CD4-positive, CD25-positive, alpha-beta regulatory T cell (primary cell): ENCODE results near the gene DEAF1. TPM values are rescaled to one million over a fixed set of nuclear protein-coding genes. Genes with fewer than 3 reads are reported as not detected.

ENCODE experiments used
- ATAC-seq, 2 donors: fragments of 150-1000 bp; cut with Tn5 transposase; one replicate each; pipeline ENCODE4 v1.10.0; 2021; ENCODE audit warnings: low read depth in 2 of 2, moderate number of reproducible peaks in 2 of 2, moderate library complexity in 1 of 2
- DNase-seq, 3 donors: peaks; one replicate each; pipeline versions ENCODE4 v3.0.0 to v3.0.0-alpha.2; 2012 to 2022; ENCODE audit warnings: mixed read lengths in 1 of 3
- H3K27ac ChIP-seq: one replicate; pipeline ENCODE4 v1.7.0; 2013; ENCODE audit warnings: mild to moderate bottlenecking, low read length; ENCODE audit not compliant: insufficient read depth, poor library complexity, severe bottlenecking
- H3K27me3 ChIP-seq: one replicate; pipeline ENCODE4 v1.7.0; 2013; ENCODE audit warnings: low read length; ENCODE audit not compliant: control insufficient read depth, insufficient read depth
- H3K36me3 ChIP-seq: one replicate; pipeline ENCODE4 v1.7.0; 2013; ENCODE audit warnings: mild to moderate bottlenecking, low read length, moderate library complexity; ENCODE audit not compliant: control insufficient read depth, insufficient read depth
- H3K4me1 ChIP-seq: 2 replicates; pipeline ENCODE4 v1.7.0; 2013; ENCODE audit warnings: mild to moderate bottlenecking, low read length; ENCODE audit not compliant: insufficient read depth, control insufficient read depth, poor library complexity, severe bottlenecking
- H3K4me3 ChIP-seq: one replicate; pipeline ENCODE4 v1.7.0; 2013; ENCODE audit warnings: low read depth, mild to moderate bottlenecking, low read length, moderate library complexity
- H3K9me3 ChIP-seq, 2 experiments: 1 replicate in 1 of 2; 2 replicates in 1 of 2; pipeline ENCODE4 v1.7.0; 2013; ENCODE audit warnings: low read length in 2 of 2, mild to moderate bottlenecking in 1 of 2, moderate library complexity in 1 of 2; ENCODE audit not compliant: control insufficient read depth in 2 of 2
- H3K27ac Mint-ChIP-seq, 3 donors: one replicate each; pipeline ENCODE4 v1.8.0; 2020 to 2022; ENCODE audit warnings: mild to moderate bottlenecking in 3 of 3, mixed read lengths in 3 of 3, moderate library complexity in 2 of 3
- H3K27me3 Mint-ChIP-seq: one replicate; pipeline ENCODE4 v1.8.0; 2022; ENCODE audit warnings: mild to moderate bottlenecking, mixed read lengths
- H3K36me3 Mint-ChIP-seq: one replicate; pipeline ENCODE4 v1.8.0; 2020; ENCODE audit warnings: mixed read lengths
- H3K4me1 Mint-ChIP-seq, 4 donors: one replicate each; pipeline ENCODE4 v1.8.0; 2020 to 2022; ENCODE audit warnings: mixed read lengths in 4 of 4, mild to moderate bottlenecking in 1 of 4
- H3K4me3 Mint-ChIP-seq, 4 donors: one replicate each; pipeline ENCODE4 v1.8.0; 2020 to 2022; ENCODE audit warnings: mild to moderate bottlenecking in 4 of 4, mixed read lengths in 4 of 4, moderate library complexity in 3 of 4
- H3K9me3 Mint-ChIP-seq, 7 donors: one replicate each; pipeline ENCODE4 v1.8.0; 2020 to 2022; ENCODE audit warnings: mixed read lengths in 7 of 7, mild to moderate bottlenecking in 3 of 7, moderate library complexity in 2 of 7
- polyA plus RNA-seq, 4 donors: library from polyadenylated mRNA; unstranded; fragments of 300-500 nt; fragmentation: Illumina TruSeq; gene quantifications; one replicate each; pipeline ENCODE4 v1.2.3, GENCODE V29; 2021
- total RNA-seq: library from RNA; stranded (reverse); gene quantifications from one replicate; pipeline ENCODE4 v1.2.3, GENCODE V29; 2022

The DEAF1 gene
- total and polyA plus RNA-seq, 5 donors from 2014 or later, result 33.5 to 84.1 (median 37.7) TPM

- no peaks in the 10 kb centered on the region for H3K27me3 Mint-ChIP-seq
- H3K4me1 ChIP-seq, result peaks cover 29% of the 10 kb centered on the region
- H3K4me1 Mint-ChIP-seq, result peaks cover 0 to 15% (median 0%) of the 10 kb centered on the region in 4 donors
- H3K9me3 Mint-ChIP-seq, result no peaks in the 10 kb centered on the region
- H3K9me3 ChIP-seq, result no peaks in the 10 kb centered on the region
- no peaks in the 10 kb centered on the region for H3K27me3 ChIP-seq
- DNase-seq (no peak), ATAC-seq (no peak)
- H3K36me3 Mint-ChIP-seq, result no peaks in the 10 kb centered on the region
- no peak overlapping the region for H3K4me3 ChIP-seq
- no peak overlapping the region for H3K27ac ChIP-seq
- no peaks in the 10 kb centered on the region for H3K36me3 ChIP-seq
- peak overlapping the region in 1 of 3 donors; percentile 49 for H3K27ac Mint-ChIP-seq
- H3K4me3 Mint-ChIP-seq, result no peak overlapping the region
These were observed 34.6 kb upstream of the DEAF1 start for GRCh38 chr11:729492-730074.

- H3K4me1 ChIP-seq, result peaks cover 29% of the 10 kb centered on the region
- H3K27me3 ChIP-seq, result no peaks in the 10 kb centered on the region
- H3K9me3 ChIP-seq, result no peaks in the 10 kb centered on the region
- Mint-ChIP-seq H3K27me3 (no peaks in the 10 kb centered on the region), H3K4me3 (no peak overlapping the region), H3K36me3 (no peaks in the 10 kb centered on the region), H3K9me3 (no peaks in the 10 kb centered on the region), H3K4me1 (peaks cover 0 to 16% (median 0%) of the 10 kb centered on the region in 4 donors), H3K27ac (no peak overlapping the region)
- no peak for ATAC-seq
- no peak for DNase-seq
- no peak overlapping the region for H3K4me3 ChIP-seq
- H3K36me3 ChIP-seq, result no peaks in the 10 kb centered on the region
- no peak overlapping the region for H3K27ac ChIP-seq
These were observed 34.0 kb upstream of the DEAF1 start for GRCh38 chr11:728901-729491.

- Histone ChIP-seq H3K4me3 (no peak overlapping the region), H3K9me3 (no peaks in the 10 kb centered on the region), H3K4me1 (peaks cover 33% of the 10 kb centered on the region), H3K36me3 (no peaks in the 10 kb centered on the region), H3K27ac (no peak overlapping the region), H3K27me3 (no peaks in the 10 kb centered on the region)
- peak overlapping the region in 1 of 4 donors; percentile 27 for H3K4me3 Mint-ChIP-seq
- peak; percentile 69 to 81 (median 76) for DNase-seq
- H3K9me3 Mint-ChIP-seq, result no peaks in the 10 kb centered on the region
- peaks cover 0 to 21% (median 5%) of the 10 kb centered on the region in 4 donors for H3K4me1 Mint-ChIP-seq
- H3K36me3 Mint-ChIP-seq, result no peaks in the 10 kb centered on the region
- peak; percentile 79 for ATAC-seq
- no peak overlapping the region for H3K27ac Mint-ChIP-seq
- peaks cover 5% of the 10 kb centered on the region for H3K27me3 Mint-ChIP-seq
These were observed 33.1 kb upstream of the DEAF1 start for GRCh38 chr11:727859-728748.

GRCh38 chr11:727281-727701 lies 32.3 kb upstream of the DEAF1 start:
- DNase-seq (no peak), ATAC-seq (no peak)
- no peaks in the 10 kb centered on the region for H3K36me3 ChIP-seq
- Mint-ChIP-seq H3K4me3 (peak overlapping the region in 2 of 4 donors; percentile 27 to 38), H3K27ac (no peak overlapping the region), H3K9me3 (no peaks in the 10 kb centered on the region), H3K4me1 (peaks cover 0 to 23% (median 7%) of the 10 kb centered on the region in 4 donors), H3K27me3 (peaks cover 7% of the 10 kb centered on the region), H3K36me3 (no peaks in the 10 kb centered on the region)
- no peaks in the 10 kb centered on the region for H3K27me3 ChIP-seq
- H3K27ac ChIP-seq, result no peak overlapping the region
- H3K4me3 ChIP-seq, result no peak overlapping the region
- peaks cover 39% of the 10 kb centered on the region for H3K4me1 ChIP-seq
- H3K9me3 ChIP-seq, result no peaks in the 10 kb centered on the region

GRCh38 chr11:726278-727220 lies 31.5 kb upstream of the DEAF1 start:
- peaks cover 47% of the 10 kb centered on the region for H3K4me1 ChIP-seq
- no peaks in the 10 kb centered on the region for H3K36me3 ChIP-seq
- Mint-ChIP-seq H3K9me3 (no peaks in the 10 kb centered on the region), H3K4me1 (peaks cover 0 to 25% (median 7%) of the 10 kb centered on the region in 4 donors), H3K27ac (peak overlapping the region in 1 of 3 donors; percentile 14), H3K4me3 (peak overlapping the region; percentile 43 to 82 (median 74)), H3K27me3 (peaks cover 7% of the 10 kb centered on the region), H3K36me3 (no peaks in the 10 kb centered on the region)
- no peak overlapping the region for H3K27ac ChIP-seq
- no peaks in the 10 kb centered on the region for H3K9me3 ChIP-seq
- ATAC-seq (peak; percentile 29 to 38), DNase-seq (peak in 2 of 3 donors; percentile 42 to 73)
- H3K4me3 ChIP-seq, result no peak overlapping the region
- no peaks in the 10 kb centered on the region for H3K27me3 ChIP-seq

- Mint-ChIP-seq H3K9me3 (no peaks in the 10 kb centered on the region), H3K27me3 (peaks cover 7% of the 10 kb centered on the region), H3K36me3 (no peaks in the 10 kb centered on the region), H3K4me3 (peak overlapping the region in 1 of 4 donors; percentile 43), H3K4me1 (peaks cover 0 to 30% (median 9%) of the 10 kb centered on the region in 4 donors), H3K27ac (no peak overlapping the region)
- no peak for DNase-seq
- Histone ChIP-seq H3K27me3 (no peaks in the 10 kb centered on the region), H3K4me3 (no peak overlapping the region), H3K27ac (no peak overlapping the region), H3K36me3 (no peaks in the 10 kb centered on the region), H3K4me1 (peaks cover 55% of the 10 kb centered on the region), H3K9me3 (no peaks in the 10 kb centered on the region)
- ATAC-seq, result no peak
These were observed 30.7 kb upstream of the DEAF1 start for GRCh38 chr11:725624-726202.
